NCI-H748 (cell line): ENCODE data around the gene PUM2.
"Not testable (repeated sequence)": the region's sequence is repeated elsewhere in the genome, so short reads cannot be mapped to it uniquely, and the experiment has no call there.

Experiments used
- DNase-seq: peaks from one replicate; lab custom pipeline; 2025; ENCODE audit not compliant: unreplicated experiment; lab: John Stamatoyannopoulos, UW

The PUM2 gene

GRCh38 chr2:20371323-20372025 lies 20.8 kb upstream of the PUM2 start:
- DNase-seq = no peak

GRCh38 chr2:20370191-20370590 lies 19.5 kb upstream of the PUM2 start:
- DNase-seq = no peak

GRCh38 chr2:20369366-20369765 lies 18.7 kb upstream of the PUM2 start:
- DNase-seq = no peak

GRCh38 chr2:20368706-20369105 lies 18.1 kb upstream of the PUM2 start:
- no peak for DNase-seq

DNA sequence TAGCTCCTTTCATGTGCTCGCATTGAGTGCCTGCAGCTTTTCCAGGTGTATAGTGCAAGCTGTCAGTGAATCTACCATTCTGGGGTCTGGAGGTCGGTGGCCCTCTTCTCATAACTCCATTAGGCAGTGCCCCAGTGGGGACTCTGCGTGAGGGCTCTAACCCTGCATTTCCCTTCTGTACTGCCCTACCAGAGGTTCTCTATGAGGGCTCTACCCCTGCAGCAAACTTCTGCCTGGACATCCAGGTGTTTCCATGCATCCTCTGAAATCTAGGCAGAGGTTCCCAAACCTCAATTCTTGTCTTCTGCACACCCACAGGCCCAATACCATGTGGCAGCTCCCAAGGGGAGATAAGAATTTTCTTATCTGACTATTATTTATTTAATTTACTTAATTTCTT lies 17.3 kb upstream of the PUM2 start:
- not testable (repeated sequence) for DNase-seq

DNA sequence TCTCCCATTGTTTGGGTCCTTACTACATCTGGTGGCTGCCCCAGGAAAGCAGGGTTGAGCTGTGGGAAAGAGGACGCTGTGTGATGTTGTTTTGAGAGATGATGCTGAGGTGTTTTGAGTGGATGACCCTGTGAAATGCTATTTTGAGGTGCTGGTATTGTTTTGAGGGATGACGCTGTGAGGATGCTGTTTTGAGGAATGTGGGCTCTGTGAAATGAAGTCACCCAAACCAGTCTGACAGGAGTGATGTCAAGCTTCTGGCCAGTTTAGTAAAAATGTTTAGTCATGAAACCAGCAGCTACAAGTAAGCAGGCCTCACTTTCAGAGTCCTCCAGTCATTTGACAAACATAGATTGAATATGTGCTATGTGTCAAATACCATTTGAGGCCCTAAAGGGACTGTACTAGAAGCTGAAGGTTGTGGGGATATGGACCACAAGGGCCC lies 16.1 kb upstream of the PUM2 start:
- no peak for DNase-seq

- no peak for DNase-seq
These were observed 14.7 kb upstream of the PUM2 start for GRCh38 chr2:20365249-20365817.

DNA sequence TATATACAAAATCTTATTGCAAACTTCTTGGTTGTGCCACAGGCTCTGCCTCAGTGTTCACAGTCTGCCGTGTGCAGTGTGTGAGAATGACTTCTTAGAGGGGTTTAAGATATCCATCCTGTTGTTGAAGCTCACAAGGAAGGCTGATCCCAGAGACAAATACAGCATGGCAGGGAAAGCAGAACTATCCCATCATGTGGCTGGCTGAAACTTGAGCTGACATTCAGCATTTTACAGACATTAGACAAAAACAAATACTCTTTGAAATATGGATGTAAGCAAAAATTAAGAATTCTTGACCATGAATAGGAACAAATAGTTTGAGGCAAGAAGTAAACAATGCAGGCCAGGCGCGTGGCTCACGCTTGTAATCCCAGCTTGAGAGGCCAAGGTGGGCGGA lies 12.9 kb upstream of the PUM2 start:
- DNase-seq = no peak

- DNase-seq = no peak
These were observed 12.2 kb upstream of the PUM2 start for GRCh38 chr2:20362701-20363435.

GRCh38 chr2:20361893-20362292 lies 11.2 kb upstream of the PUM2 start:
- DNase-seq = no peak

GRCh38 chr2:20359096-20359495 lies 8.5 kb upstream of the PUM2 start:
- DNase-seq = no peak

GRCh38 chr2:20357638-20358389 lies 7.2 kb upstream of the PUM2 start:
- no peak for DNase-seq

GRCh38 chr2:20356042-20356441 lies 5.4 kb upstream of the PUM2 start:
- DNase-seq = no peak

DNA sequence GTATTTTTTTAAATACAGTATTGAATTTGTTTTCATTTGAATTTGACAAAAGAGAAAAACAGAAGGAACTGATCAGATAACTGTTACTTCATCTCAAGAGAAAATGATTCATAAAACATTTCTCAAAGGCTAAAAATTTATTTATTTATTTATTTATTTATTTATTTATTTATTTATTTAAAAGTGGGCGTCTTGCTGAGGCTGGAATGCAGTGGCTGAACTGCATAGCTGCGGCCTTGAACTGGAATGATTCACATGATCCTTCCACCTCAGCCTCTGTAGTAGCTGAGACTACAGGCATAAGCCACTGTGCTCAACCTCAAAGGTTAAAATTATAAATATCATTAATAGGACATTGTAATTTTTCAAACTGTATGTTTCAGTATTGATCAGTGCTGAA lies 4.5 kb upstream of the PUM2 start:
- DNase-seq = no peak

- peak; percentile 86 for DNase-seq
These were observed 2.8 kb upstream of the PUM2 start for GRCh38 chr2:20353241-20353992.

GRCh38 chr2:20352581-20353216 lies 2.1 kb upstream of the PUM2 start:
- DNase-seq = no peak

DNA sequence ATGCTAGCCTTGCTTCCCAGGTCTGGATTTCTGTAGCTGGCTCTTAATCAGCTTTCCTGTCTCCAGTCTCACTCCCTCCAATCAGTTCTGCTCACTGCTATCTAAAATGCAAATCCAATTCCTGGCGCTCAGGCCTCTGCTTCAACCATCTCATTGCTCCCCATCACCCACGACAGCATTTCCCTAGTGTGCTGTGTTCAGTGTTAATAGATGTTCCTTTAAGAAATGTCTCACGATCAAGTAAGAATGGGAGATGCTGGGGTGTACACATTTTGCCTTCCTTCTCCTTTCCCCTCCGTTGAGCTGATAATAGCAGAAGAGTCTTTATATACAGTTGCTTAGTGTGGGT lies 1.6 kb upstream of the PUM2 start:
- DNase-seq = no peak

- peak; percentile 80 for DNase-seq
These were observed 1.0 kb upstream of the PUM2 start for GRCh38 chr2:20351555-20352229.

DNA sequence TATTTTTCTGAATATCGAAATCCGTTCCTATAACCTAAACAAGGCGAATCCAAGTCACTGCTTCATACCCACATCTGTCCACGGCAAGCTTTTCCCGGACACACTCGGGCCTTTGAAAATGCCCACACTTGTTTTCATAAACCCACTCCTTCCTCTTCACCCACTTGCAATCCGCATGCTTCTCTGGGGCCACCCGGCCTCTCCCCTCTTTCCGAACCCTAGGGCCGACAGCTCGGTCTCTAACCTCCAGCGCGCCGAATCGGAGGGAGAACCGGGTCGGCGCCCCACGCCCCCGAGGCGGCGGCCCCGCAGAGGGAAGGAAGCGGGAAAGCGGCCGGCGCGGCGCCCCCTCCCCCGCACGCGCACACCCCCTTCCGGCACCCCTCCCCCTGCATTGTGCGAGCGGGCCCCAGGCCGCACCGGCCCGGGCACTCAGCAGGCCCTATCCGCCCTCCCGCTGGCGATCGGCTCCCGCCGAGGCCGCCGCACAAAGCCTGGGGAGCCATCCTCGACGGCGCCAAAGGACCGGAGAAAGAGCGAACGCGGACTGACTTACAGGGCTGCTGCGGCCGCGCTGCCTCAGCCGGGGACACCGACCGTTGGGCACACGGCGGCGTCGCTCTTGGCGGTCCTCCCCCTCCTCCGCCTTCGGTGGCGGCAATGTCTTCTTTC lies 467 bp downstream of the PUM2 start:
- DNase-seq = peak; percentile 82
